ENCODE results near the gene RETREG3.

The RETREG3 gene

GRCh38 chr17:42531455-42532354, 77.5 kb downstream of the RETREG3 start:
- peak; percentile 83 for DNase-seq (ENCODE audit: low spot score)

- no peak for DNase-seq (ENCODE audit: low spot score)
These were observed 78.2 kb downstream of the RETREG3 start for GRCh38 chr17:42530952-42531454.

All from ecto neural progenitor cell (in vitro differentiated cells).